ENCODE data around the gene DAPK1. TPM values are rescaled to one million over a fixed set of nuclear protein-coding genes. Genes with fewer than 3 reads are reported as not detected.

DAPK1 gene
- total RNA-seq, 1 donor from 2014 or later = 35.1 TPM

DNA sequence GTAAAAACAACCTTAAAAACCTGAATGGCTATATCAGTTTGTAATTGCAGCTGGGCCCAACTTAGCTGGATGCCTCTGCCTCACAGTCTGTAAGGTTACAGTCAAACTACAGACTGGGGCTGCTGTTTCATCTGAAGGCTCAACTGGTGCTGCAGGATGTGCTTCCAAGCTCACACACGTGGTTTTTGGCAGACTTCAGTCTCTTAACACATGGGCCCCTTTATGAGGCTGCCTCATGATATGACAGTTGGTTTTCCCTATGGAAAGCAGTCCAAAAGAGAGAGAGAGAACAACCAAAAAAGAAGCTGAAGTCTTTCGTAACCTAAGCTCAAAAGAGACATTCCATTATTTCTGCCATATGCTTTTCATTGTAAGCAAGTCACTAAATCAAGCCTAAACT lies 255.6 kb downstream of the DAPK1 start:
- Histone ChIP-seq H4K20me1 (ENCODE audit: insufficient read depth, low read length) (no peaks in the 10 kb centered on the region), H3K36me3 (ENCODE audit: insufficient read depth, low read length) (no peaks in the 10 kb centered on the region), H3K4me1 (ENCODE audit: insufficient read depth, low read length) (no peaks in the 10 kb centered on the region), H3K4me3 (ENCODE audit: insufficient read depth, low read depth, low read length) (no peak overlapping the region), H3K27ac (ENCODE audit: low read depth, low read length) (no peak overlapping the region), H3K9ac (ENCODE audit: low read length) (no peak overlapping the region), H3K79me2 (ENCODE audit: insufficient read depth, low read length) (no peaks in the 10 kb centered on the region), H3K4me2 (ENCODE audit: low read length) (no peak overlapping the region), H3K9me3 (ENCODE audit: insufficient read depth, low read depth, low read length) (peaks cover 4% of the 10 kb centered on the region), H3K27me3 (ENCODE audit: insufficient read depth, low read length) (no peaks in the 10 kb centered on the region), H2AFZ (ENCODE audit: low read depth, low read length) (no peak overlapping the region)
- FAIRE-seq (no peak), DNase-seq (ENCODE audit: low read depth) (no peak)
- Mint-ChIP-seq H3K36me3 (ENCODE audit: low read depth, unreplicated experiment) (no peaks in the 10 kb centered on the region), H3K27me3 (ENCODE audit: low read depth, unreplicated experiment) (peaks cover 1% of the 10 kb centered on the region), H3K9me3 (ENCODE audit: unreplicated experiment) (no peaks in the 10 kb centered on the region), H3K4me1 (ENCODE audit: low read depth, unreplicated experiment) (no peaks in the 10 kb centered on the region), H3K4me3 (ENCODE audit: unreplicated experiment) (no peak overlapping the region), H3K27ac (ENCODE audit: unreplicated experiment) (no peak overlapping the region)
- TF ChIP-seq, protein P1, sequence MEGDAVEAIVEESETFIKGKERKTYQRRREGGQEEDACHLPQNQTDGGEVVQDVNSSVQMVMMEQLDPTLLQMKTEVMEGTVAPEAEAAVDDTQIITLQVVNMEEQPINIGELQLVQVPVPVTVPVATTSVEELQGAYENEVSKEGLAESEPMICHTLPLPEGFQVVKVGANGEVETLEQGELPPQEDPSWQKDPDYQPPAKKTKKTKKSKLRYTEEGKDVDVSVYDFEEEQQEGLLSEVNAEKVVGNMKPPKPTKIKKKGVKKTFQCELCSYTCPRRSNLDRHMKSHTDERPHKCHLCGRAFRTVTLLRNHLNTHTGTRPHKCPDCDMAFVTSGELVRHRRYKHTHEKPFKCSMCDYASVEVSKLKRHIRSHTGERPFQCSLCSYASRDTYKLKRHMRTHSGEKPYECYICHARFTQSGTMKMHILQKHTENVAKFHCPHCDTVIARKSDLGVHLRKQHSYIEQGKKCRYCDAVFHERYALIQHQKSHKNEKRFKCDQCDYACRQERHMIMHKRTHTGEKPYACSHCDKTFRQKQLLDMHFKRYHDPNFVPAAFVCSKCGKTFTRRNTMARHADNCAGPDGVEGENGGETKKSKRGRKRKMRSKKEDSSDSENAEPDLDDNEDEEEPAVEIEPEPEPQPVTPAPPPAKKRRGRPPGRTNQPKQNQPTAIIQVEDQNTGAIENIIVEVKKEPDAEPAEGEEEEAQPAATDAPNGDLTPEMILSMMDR (IDR thresholded peaks at IDR 0.05; ENCODE audit: insufficient read depth, low read depth, low read length) = no peak
- no peak for TF ChIP-seq EZH2 (IDR thresholded peaks at IDR 0.05; ENCODE audit: insufficient read depth, low read length)

Other genes with a start within 250 kb of the DAPK1 start
- gene CTSL, start 228.3 kb downstream of the DAPK1 start, total RNA-seq = 94.9 and 99.1 TPM in 2 replicates